Mesodermal cell (in vitro differentiated cells): ENCODE results near the gene TBC1D2. TPM values are rescaled to one million over a fixed set of nuclear protein-coding genes. Genes with fewer than 3 reads are reported as not detected.

Experiments
- H3K27ac ChIP-seq: 2 replicates; pipeline ENCODE4 v1.7.0; 2013; ENCODE audit warnings: mild to moderate bottlenecking, low read depth, low read length, moderate library complexity; ENCODE audit not compliant: severe bottlenecking
- H3K36me3 ChIP-seq: 2 replicates; pipeline ENCODE4 v1.7.1; 2013; ENCODE audit warnings: mild to moderate bottlenecking, low read length, moderate library complexity; ENCODE audit not compliant: control insufficient read depth, insufficient read depth
- H3K4me1 ChIP-seq: one replicate; pipeline ENCODE4 v1.7.1; 2013; ENCODE audit warnings: mild to moderate bottlenecking, low read length; ENCODE audit not compliant: insufficient read depth, control insufficient read depth, poor library complexity, severe bottlenecking
- H3K4me3 ChIP-seq: 2 replicates; pipeline ENCODE4 v1.7.0; 2013; ENCODE audit warnings: low read length, control low read depth, mild to moderate bottlenecking; ENCODE audit not compliant: insufficient read depth, poor library complexity, severe bottlenecking; ENCODE audit errors: extremely low read depth
- H3K9me3 ChIP-seq: 2 replicates; pipeline ENCODE4 v1.7.1; 2013; ENCODE audit warnings: mild to moderate bottlenecking, low read length, moderate library complexity; ENCODE audit not compliant: control insufficient read depth
- WGBS, 2 experiments: methylation state at CpG; one replicate each; pipeline ENCODE4 v1.1.5; 2013; ENCODE audit warnings: missing lambda C conversion rate in 2 of 2; ENCODE audit not compliant: insufficient coverage in 2 of 2; 5-methylcytosine and 5-hydroxymethylcytosine counted together
- polyA plus RNA-seq, 2 experiments: library from polyadenylated mRNA; stranded (reverse); fragments of 50-300 nt; gene quantifications; one replicate each; pipeline ENCODE4 v1.2.3, GENCODE V29; 2013

The TBC1D2 gene
- polyA plus RNA-seq (2013, experiment 1 of 2) = 0.88 TPM
- 1.3 TPM for polyA plus RNA-seq (2013, experiment 2 of 2)

DNA sequence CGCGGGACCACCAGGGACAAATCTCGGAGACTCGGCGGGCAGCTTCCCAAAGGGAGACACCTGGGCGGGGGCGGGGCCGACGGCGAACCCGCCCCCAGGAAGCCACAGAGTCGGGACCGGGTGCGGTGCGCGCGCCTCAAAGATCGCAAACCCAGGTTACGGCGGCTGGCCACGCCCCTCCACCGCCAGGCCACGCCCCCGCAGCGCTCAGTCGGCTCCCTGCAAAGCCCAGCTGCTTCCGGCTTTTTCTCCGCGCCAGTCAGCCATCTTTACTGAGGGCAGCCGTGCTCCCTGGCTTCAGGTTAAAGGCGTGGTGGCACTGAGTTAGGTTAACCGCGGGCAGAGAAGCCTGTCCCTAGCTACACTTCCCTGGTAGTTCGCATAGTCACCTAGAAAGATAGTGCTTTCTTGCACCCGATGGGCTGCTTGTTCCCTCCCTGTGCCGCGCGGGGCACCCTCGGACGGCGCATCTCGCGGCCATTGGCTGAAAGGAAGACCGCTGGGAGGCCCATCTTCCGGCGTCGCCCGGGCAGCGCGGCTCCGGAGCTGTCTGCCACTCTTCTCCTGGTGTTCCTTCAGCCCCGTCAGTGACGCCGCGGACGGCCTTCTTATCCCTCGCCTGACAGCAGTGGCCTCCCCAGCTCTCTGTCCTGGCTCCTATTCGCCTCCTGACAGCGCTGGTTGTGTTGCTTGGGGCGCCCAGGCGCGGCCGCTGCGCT, at the start of gene TBC1D2:
TSS of gene TBC1D2 (minus strand) at position 72 of the 719 bp plus-strand sequence. CDS start 108 bp downstream, outside the sequence.
- H3K4me3 ChIP-seq = peak within 1 kb of the TSS; percentile 76
- H3K36me3 ChIP-seq = no peaks in the 10 kb centered on the region
- no peaks in the 10 kb centered on the region for H3K9me3 ChIP-seq
- WGBS, 2 experiments = 0 to 1% methylated on average over 55 to 56 of the region's 64 CpGs
- H3K27ac ChIP-seq = peak within 1 kb of the TSS; percentile 95
- H3K4me1 ChIP-seq = peaks cover 6% of the 10 kb centered on the region

- peaks cover 10% of the 10 kb centered on the region for H3K4me1 ChIP-seq
- no peaks in the 10 kb centered on the region for H3K9me3 ChIP-seq
- H3K27ac ChIP-seq = no peak overlapping the region
- no peaks in the 10 kb centered on the region for H3K36me3 ChIP-seq
- 92 to 95% methylated on average over 4 of the region's 4 CpGs for WGBS, 2 experiments
- H3K4me3 ChIP-seq = no peak overlapping the region
Measured at GRCh38 chr9:98304381-98304780, 48.9 kb upstream of the TBC1D2 start.

- no peak overlapping the region for H3K4me3 ChIP-seq
- H3K9me3 ChIP-seq = no peaks in the 10 kb centered on the region
- H3K36me3 ChIP-seq = no peaks in the 10 kb centered on the region
- no peak overlapping the region for H3K27ac ChIP-seq
- 93 to 94% methylated on average over 5 to 8 of the region's 8 CpGs for WGBS, 2 experiments
- peaks cover 10% of the 10 kb centered on the region for H3K4me1 ChIP-seq
Measured at GRCh38 chr9:98303633-98304125, 48.2 kb upstream of the TBC1D2 start.

GRCh38 chr9:98302938-98303632, 47.6 kb upstream of the TBC1D2 start:
- H3K36me3 ChIP-seq = no peaks in the 10 kb centered on the region
- H3K27ac ChIP-seq = no peak overlapping the region
- 88 to 96% methylated on average over 10 of the region's 13 CpGs for WGBS, 2 experiments
- H3K9me3 ChIP-seq = no peaks in the 10 kb centered on the region
- H3K4me1 ChIP-seq = peaks cover 10% of the 10 kb centered on the region
- H3K4me3 ChIP-seq = no peak overlapping the region

GRCh38 chr9:98302150-98302549, 46.7 kb upstream of the TBC1D2 start:
- 97 to 100% methylated on average over 2 to 3 of the region's 5 CpGs for WGBS, 2 experiments
- no peak overlapping the region for H3K4me3 ChIP-seq
- H3K9me3 ChIP-seq = no peaks in the 10 kb centered on the region
- no peaks in the 10 kb centered on the region for H3K36me3 ChIP-seq
- H3K27ac ChIP-seq = no peak overlapping the region
- H3K4me1 ChIP-seq = peaks cover 10% of the 10 kb centered on the region

DNA sequence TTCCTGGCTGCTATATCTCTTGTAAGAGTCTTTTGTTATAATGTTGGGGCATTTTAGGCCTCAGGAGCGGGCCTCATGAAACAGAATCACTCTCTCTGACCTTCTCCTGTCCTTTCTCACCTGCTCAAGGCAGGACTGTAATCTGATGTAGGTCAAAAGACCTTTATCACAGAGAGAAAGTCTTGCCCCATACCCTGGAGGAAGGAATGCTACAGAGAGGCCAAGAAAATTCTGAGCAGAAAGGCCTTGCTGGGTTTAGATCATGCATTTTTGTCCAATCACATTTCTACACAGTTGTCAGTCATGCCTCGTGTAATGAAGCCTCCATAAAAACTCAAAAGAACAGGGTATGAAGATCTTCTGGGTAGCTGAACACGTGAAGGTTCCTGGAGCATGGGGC, 45.2 kb upstream of the TBC1D2 start:
- WGBS, 2 experiments = 100% methylated on average over 2 of the region's 3 CpGs; no CpG with 5 or more reads in 1 of the 2 experiments
- Histone ChIP-seq H3K27ac (no peak overlapping the region), H3K9me3 (no peaks in the 10 kb centered on the region), H3K4me3 (no peak overlapping the region), H3K36me3 (no peaks in the 10 kb centered on the region), H3K4me1 (peaks cover 5% of the 10 kb centered on the region)

- Histone ChIP-seq H3K4me3 (no peak overlapping the region), H3K4me1 (peaks cover 5% of the 10 kb centered on the region), H3K36me3 (no peaks in the 10 kb centered on the region), H3K27ac (no peak overlapping the region), H3K9me3 (no peaks in the 10 kb centered on the region)
Measured at GRCh38 chr9:98298476-98298875, 43.0 kb upstream of the TBC1D2 start.

- Histone ChIP-seq H3K4me3 (no peak overlapping the region), H3K36me3 (no peaks in the 10 kb centered on the region), H3K9me3 (no peaks in the 10 kb centered on the region), H3K27ac (no peak overlapping the region), H3K4me1 (no peaks in the 10 kb centered on the region)
- 88 to 91% methylated on average over 3 to 6 of the region's 6 CpGs for WGBS, 2 experiments
Measured at GRCh38 chr9:98295824-98296223, 40.4 kb upstream of the TBC1D2 start.

DNA sequence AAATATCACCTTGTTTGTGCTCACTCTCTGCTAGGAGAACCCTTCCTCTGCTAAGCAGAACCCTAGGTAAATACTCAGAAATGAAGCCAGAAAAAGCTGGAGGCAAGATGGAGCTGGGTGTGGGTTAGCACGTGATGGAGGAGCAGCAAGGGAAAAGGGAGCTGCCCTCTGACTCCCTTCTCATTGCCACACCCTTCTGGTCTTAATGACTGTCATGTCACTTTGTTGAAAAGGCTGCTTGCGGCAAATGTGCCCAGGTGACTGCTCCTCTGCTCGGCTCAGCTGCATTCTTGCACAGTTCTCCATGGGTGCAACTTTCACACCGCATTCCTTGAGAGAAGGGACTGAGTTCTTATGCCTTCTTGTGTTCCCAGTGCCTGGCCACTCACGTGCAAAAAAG, 36.4 kb upstream of the TBC1D2 start:
- Histone ChIP-seq H3K36me3 (no peaks in the 10 kb centered on the region), H3K4me3 (no peak overlapping the region), H3K27ac (no peak overlapping the region), H3K4me1 (no peaks in the 10 kb centered on the region), H3K9me3 (no peaks in the 10 kb centered on the region)
- WGBS, 2 experiments = 83 to 89% methylated on average over 3 to 4 of the region's 5 CpGs

DNA sequence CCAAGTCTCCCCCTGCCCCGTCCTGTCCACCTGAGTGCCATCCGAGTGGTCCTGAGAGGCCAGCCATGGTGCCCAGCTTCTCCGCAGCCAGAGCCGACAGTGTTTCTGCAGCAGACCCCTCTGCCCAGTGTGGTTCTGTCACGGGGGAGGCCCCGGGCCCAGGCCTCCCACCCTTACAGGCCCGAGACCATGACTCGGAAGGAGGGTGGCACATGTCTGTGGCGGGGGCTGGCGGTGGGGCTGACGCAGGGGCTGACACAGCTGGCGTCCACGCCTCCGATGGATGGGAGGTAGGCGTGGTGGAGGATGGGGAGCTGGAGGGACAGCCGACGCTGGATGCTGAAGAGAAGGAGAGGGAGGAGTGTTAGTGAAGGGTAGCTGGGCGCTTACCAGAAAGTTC, 35.0 kb upstream of the TBC1D2 start:
- Histone ChIP-seq H3K9me3 (no peaks in the 10 kb centered on the region), H3K4me3 (no peak overlapping the region), H3K4me1 (no peaks in the 10 kb centered on the region), H3K36me3 (no peaks in the 10 kb centered on the region), H3K27ac (no peak overlapping the region)
- WGBS, 2 experiments = 89 to 94% methylated on average over 10 to 15 of the region's 18 CpGs
